NB4 (cell line): ENCODE data around the gene SPACA6.

ENCODE experiments used
- DNase-seq: peaks from one replicate; pipeline ENCODE4 v3.0.0; 2010; ENCODE audit warnings: low read depth
- H3K4me3 ChIP-seq: one replicate; pipeline ENCODE4 v1.5.1; 2011; ENCODE audit warnings: mild to moderate bottlenecking, low read depth, low read length, moderate library complexity
- CTCF ChIP-seq: IDR thresholded peaks from one replicate; pipeline ENCODE4 v1.5.1; 2012; ENCODE audit warnings: low read depth, low read length
- MAX ChIP-seq: IDR thresholded peaks from 2 replicates; pipeline ENCODE4 v1.6.1; 2011; ENCODE audit warnings: low read depth, low read length
- MYC ChIP-seq: IDR thresholded peaks from 2 replicates; pipeline ENCODE4 v1.6.1; 2011; ENCODE audit warnings: low read depth, low read length
- POLR2A ChIP-seq: IDR thresholded peaks from 2 replicates; pipeline ENCODE4 v1.6.1; 2011; ENCODE audit warnings: mild to moderate bottlenecking; ENCODE audit not compliant: insufficient read length; ENCODE audit errors: extremely low read depth

Gene SPACA6

GRCh38 chr19:51687791-51688670, 5.1 kb upstream of the SPACA6 start:
- no peak overlapping the region for H3K4me3 ChIP-seq
- DNase-seq = no peak
- no peak for TF ChIP-seq MYC
- no peak for TF ChIP-seq CTCF
- TF ChIP-seq POLR2A = no peak
- TF ChIP-seq MAX = no peak

GRCh38 chr19:51688671-51689571, 4.2 kb upstream of the SPACA6 start:
- DNase-seq = no peak
- TF ChIP-seq CTCF = no peak
- TF ChIP-seq MYC = no peak
- no peak for TF ChIP-seq MAX
- no peak for TF ChIP-seq POLR2A
- no peak overlapping the region for H3K4me3 ChIP-seq

GRCh38 chr19:51689751-51690453, 3.2 kb upstream of the SPACA6 start:
- DNase-seq = no peak
- TF ChIP-seq MYC = no peak
- H3K4me3 ChIP-seq = no peak overlapping the region

- H3K4me3 ChIP-seq = no peak overlapping the region
- DNase-seq = peak; percentile 23
- TF ChIP-seq MYC = no peak
- no peak for TF ChIP-seq POLR2A
- no peak for TF ChIP-seq CTCF
- TF ChIP-seq MAX = no peak
These were observed 2.6 kb upstream of the SPACA6 start for GRCh38 chr19:51690454-51691073.

- no peak overlapping the region for H3K4me3 ChIP-seq
- TF ChIP-seq POLR2A = no peak
- TF ChIP-seq CTCF = no peak
- no peak for TF ChIP-seq MAX
- no peak for TF ChIP-seq MYC
- DNase-seq = no peak
These were observed 2.0 kb upstream of the SPACA6 start for GRCh38 chr19:51691074-51691583.
